A549 (cell line): Measurements from ENCODE around the gene JMJD6. TPM values are rescaled to one million over a fixed set of nuclear protein-coding genes. Genes with fewer than 3 reads are reported as not detected.

ENCODE experiments used
- ATAC-seq, 2 experiments: fragments of 200-7000 bp in 1 of 2; fragments of >200 bp in 1 of 2; cut with Nextera tagmentation in 1 of 2; cut with Tn5 transposase in 1 of 2; 3 replicates each; pipeline versions ENCODE4 v1.8.0 to v1.9.1; 2018 to 2020; ENCODE audit warnings: mild to moderate bottlenecking in 1 of 2, moderate library complexity in 1 of 2
- CTCF ChIA-PET: fragments of 300-600 bp; sonication (Branson Sonifier 250); formaldehyde crosslinking; extraction: SDS; loops from one replicate; lab custom pipeline; 2021; ENCODE audit warnings: antibody characterized with exemption, inconsistent platforms; lab: Yijun Ruan, JAX
- POLR2A ChIA-PET: fragments of 350-600 bp; formaldehyde crosslinking; extraction: SDS; loops from one replicate; lab custom pipeline; 2021; ENCODE audit warnings: antibody characterized with exemption, inconsistent platforms; lab: Yijun Ruan, JAX
- DNase-seq, 2 experiments: peaks; one replicate each; pipeline versions ENCODE4 v3.0.0 to v3.0.0-alpha.2; 2011 to 2016; ENCODE audit warnings: low read depth in 1 of 2, low spot score in 1 of 2
- FAIRE-seq: peaks from 2 replicates; lab custom pipeline; 2011; peaks lifted over from hg19 to GRCh38; lab: Jason Lieb, UNC
- H3K27ac ChIP-seq, 2 experiments: fragments of >200 bp; sonication (Bioruptor Twin); formaldehyde crosslinking; 3 replicates each; pipeline ENCODE4 v1.5.1; 2016 to 2017
- H3K4me1 ChIP-seq: fragments of >200 bp; sonication (Bioruptor Twin); formaldehyde crosslinking; 3 replicates; pipeline ENCODE4 v1.6.1; 2016
- H3K4me2 ChIP-seq: fragments of >200 bp; sonication (Bioruptor Twin); formaldehyde crosslinking; 3 replicates; pipeline ENCODE4 v1.6.1; 2016
- H3K4me3 ChIP-seq: fragments of >200 bp; sonication (Bioruptor Twin); formaldehyde crosslinking; 3 replicates; pipeline ENCODE4 v1.5.1; 2016
- H3K9me3 ChIP-seq: fragments of >200 bp; sonication (Bioruptor Twin); formaldehyde crosslinking; 3 replicates; pipeline ENCODE4 v1.6.1; 2016
- ATOH8 ChIP-seq: fragments of 250-450 bp; sonication (Bioruptor Pico); IDR thresholded peaks from 2 replicates; pipeline ENCODE4 v1.5.0; 2020; ENCODE audit warnings: low read depth, mild to moderate bottlenecking, moderate library complexity
- CBX2 ChIP-seq: fragments of 200-600 bp; sonication (generic); IDR thresholded peaks from 2 replicates; pipeline ENCODE4 v1.6.1; 2016; ENCODE audit warnings: low read depth, mild to moderate bottlenecking, borderline replicate concordance
- CHD2 ChIP-seq: fragments of 150-350 bp; IDR thresholded peaks from 2 replicates; pipeline ENCODE4 v1.6.1; 2014; ENCODE audit warnings: low read length; ENCODE audit not compliant: partially characterized antibody
- CHD4 ChIP-seq: fragments of 200-600 bp; sonication (generic); IDR thresholded peaks from 2 replicates; pipeline ENCODE4 v1.6.1; 2016; ENCODE audit warnings: antibody characterized with exemption, mild to moderate bottlenecking, borderline replicate concordance
- FOSL2 ChIP-seq, 2 experiments: fragments of 450-650 bp in 1 of 2; fragments of >200 bp in 1 of 2; sonication (Bioruptor Twin) in 1 of 2; formaldehyde crosslinking; IDR thresholded peaks; 2 replicates each; pipeline versions ENCODE4 v1.5.0 to v1.6.1; 2016 to 2020; ENCODE audit warnings: mild to moderate bottlenecking in 1 of 2, moderate library complexity in 1 of 2
- GATA3 ChIP-seq: IDR thresholded peaks from 2 replicates; pipeline ENCODE4 v1.6.1; 2012; ENCODE audit warnings: borderline replicate concordance
- HES2 ChIP-seq: fragments of >200 bp; sonication (Bioruptor Twin); formaldehyde crosslinking; IDR thresholded peaks from 2 replicates; pipeline ENCODE4 v1.6.1; 2016
- KDM5A ChIP-seq: fragments of 200-600 bp; sonication (generic); IDR thresholded peaks from 2 replicates; pipeline ENCODE4 v1.6.1; 2016; ENCODE audit warnings: antibody characterized with exemption, mild to moderate bottlenecking
- MAX ChIP-seq: IDR thresholded peaks from 2 replicates; pipeline ENCODE4 v1.6.1; 2012
- MAZ ChIP-seq: fragments of 150-350 bp; IDR thresholded peaks from 2 replicates; pipeline ENCODE4 v1.6.1; 2014; ENCODE audit warnings: antibody characterized with exemption, low read depth, low read length, borderline replicate concordance
- NPAS2 ChIP-seq: fragments of 250-450 bp; sonication (Bioruptor Pico); IDR thresholded peaks from 2 replicates; pipeline ENCODE4 v1.8.0; 2022; ENCODE audit warnings: mild to moderate bottlenecking, moderate library complexity, borderline replicate concordance
- POLR2AphosphoS2 ChIP-seq: conservative IDR thresholded peaks from 2 replicates; pipeline ENCODE4 v1.6.1; 2012; ENCODE audit warnings: low read length, improper control_type of control experiment, inconsistent platforms
- RAD21 ChIP-seq, 2 experiments: fragments of >200 bp in 1 of 2; sonication (Bioruptor Twin) in 1 of 2; formaldehyde crosslinking in 1 of 2; IDR thresholded peaks in 1 of 2; conservative IDR thresholded peaks in 1 of 2; 2 replicates in 1 of 2; 3 replicates in 1 of 2; pipeline ENCODE4 v1.6.1; 2012 to 2018; ENCODE audit warnings: inconsistent platforms in 1 of 2
- RARB ChIP-seq: fragments of 250-450 bp; sonication (Bioruptor Pico); IDR thresholded peaks from 2 replicates; pipeline ENCODE4 v1.8.0; 2021; ENCODE audit warnings: mild to moderate bottlenecking, moderate library complexity
- RNF2 ChIP-seq: fragments of 200-600 bp; sonication (generic); IDR thresholded peaks from 2 replicates; pipeline ENCODE4 v1.6.1; 2016; ENCODE audit warnings: low read depth, mild to moderate bottlenecking, antibody characterized with exemption, moderate library complexity, borderline replicate concordance
- SMC3 ChIP-seq: fragments of >200 bp; sonication (Bioruptor Twin); formaldehyde crosslinking; IDR thresholded peaks from 3 replicates; pipeline ENCODE4 v1.6.1; 2018; ENCODE audit warnings: inconsistent platforms
- TFCP2L1 ChIP-seq: fragments of 250-450 bp; sonication (Bioruptor Pico); IDR thresholded peaks from 2 replicates; pipeline ENCODE4 v1.5.0; 2021; ENCODE audit warnings: mild to moderate bottlenecking
- TP53 ChIP-seq: fragments of 250-450 bp; sonication (Bioruptor Pico); IDR thresholded peaks from 2 replicates; pipeline ENCODE4 v1.5.0; 2021; ENCODE audit warnings: mild to moderate bottlenecking, moderate library complexity
- USF2 ChIP-seq: fragments of 450-650 bp; IDR thresholded peaks from 2 replicates; pipeline ENCODE4 v1.6.1; 2014; ENCODE audit warnings: antibody characterized with exemption
- ZFP36 ChIP-seq: fragments of 450-650 bp; IDR thresholded peaks from 2 replicates; pipeline ENCODE4 v1.6.1; 2014; ENCODE audit warnings: borderline replicate concordance; ENCODE audit not compliant: partially characterized antibody
- ZNF302 ChIP-seq: fragments of 250-450 bp; sonication (Bioruptor Pico); IDR thresholded peaks from 2 replicates; pipeline ENCODE4 v1.9.0; 2021; ENCODE audit warnings: inconsistent platforms, mild to moderate bottlenecking, moderate library complexity
- WGBS: methylation state at CpG from one replicate; pipeline ENCODE4 v1.1.6; 2017; ENCODE audit errors: missing lambda C conversion rate; 5-methylcytosine and 5-hydroxymethylcytosine counted together
- polyA plus RNA-seq, 4 experiments: library from polyadenylated mRNA; depleted of rRNA in 3 of 4; stranded (reverse); fragments of >200 nt; fragmentation: RNase III in 1 of 4; extraction: RNeasy Plus Mini Kit Qiagen cat#74134 plus additional on column Dnase treatment in 1 of 4; gene quantifications; 2 replicates in 3 of 4; 3 replicates in 1 of 4; pipeline ENCODE4 v1.2.3, GENCODE V29; 2011 to 2017
- TF ChIP-seq, protein P1 (sequence below): IDR thresholded peaks from 2 replicates; pipeline ENCODE4 v1.6.1; 2012
- TF ChIP-seq, protein P2 (sequence below): fragments of 200-600 bp; sonication (generic); IDR thresholded peaks from 2 replicates; pipeline ENCODE4 v1.6.1; 2016; ENCODE audit warnings: antibody characterized with exemption, mild to moderate bottlenecking, moderate library complexity

The JMJD6 gene
- polyA plus RNA-seq, 2 of the 4 experiments (the other 2 are of a cell fraction), result 17.5 to 53.3 TPM

DNA sequence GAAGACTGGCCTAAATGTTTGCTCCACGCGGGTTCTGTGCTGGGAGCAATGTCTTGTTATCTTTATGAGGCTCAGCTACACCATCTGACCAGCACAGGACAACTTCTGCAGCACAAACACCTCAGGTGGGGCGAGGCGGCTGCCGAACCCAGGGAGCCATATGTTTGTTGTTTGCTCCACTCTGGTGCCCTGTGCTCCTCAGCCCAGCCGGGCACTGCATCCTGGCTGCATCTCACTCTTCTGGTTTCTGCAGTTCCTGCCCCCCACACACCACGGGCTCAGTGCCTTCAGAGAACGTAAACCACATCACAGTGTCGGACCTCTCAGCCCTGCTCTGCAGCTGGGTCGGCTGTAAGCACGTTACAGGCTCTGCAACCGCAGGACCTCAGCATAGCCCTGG is 48.1 kb downstream of the JMJD6 start:
- no peak for TF ChIP-seq TP53 (CRISPR knock-in tag)
- no peak for TF ChIP-seq ZNF302
- no peaks in the 10 kb centered on the region for H3K4me1 ChIP-seq
- ChIA-PET CTCF (interaction anchor here (1.2 to 4.8 kb wide), 8 partner anchors 10 to 155 kb away, joined by 3 to 23 read pairs (median 4); no protein-coding TSS in a partner anchor), POLR2A (no interaction called here)
- no peak overlapping the region for H3K4me3 ChIP-seq
- WGBS, result 84% methylated on average over 12 of the region's 12 CpGs
- FAIRE-seq (no peak), ATAC-seq (no peak), DNase-seq (no peak)
- no peaks in the 10 kb centered on the region for H3K9me3 ChIP-seq
- H3K27ac ChIP-seq, result no peak overlapping the region
- H3K4me2 ChIP-seq, result no peak overlapping the region

DNA sequence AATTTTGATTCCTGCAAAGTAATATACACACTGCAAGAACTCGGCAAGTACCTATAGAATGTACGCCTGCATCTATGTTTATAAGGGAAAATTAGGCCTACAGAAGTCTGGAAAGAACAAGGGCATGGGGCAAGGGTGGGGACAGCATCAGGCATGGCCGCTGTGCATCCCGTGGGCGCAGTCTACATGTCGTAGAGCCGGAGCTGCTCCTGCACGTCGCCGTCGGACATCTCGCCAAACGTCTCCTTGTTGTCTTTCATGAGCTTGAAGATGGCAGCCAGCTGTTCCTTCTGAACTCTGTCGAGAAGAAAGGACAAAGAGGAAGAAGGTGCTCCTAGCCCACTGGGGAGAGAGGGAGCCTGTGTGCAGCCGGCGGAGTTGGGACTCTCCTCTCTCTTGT is 49.0 kb downstream of the JMJD6 start:
- DNase-seq (no peak), ATAC-seq (no peak), FAIRE-seq (no peak)
- Histone ChIP-seq H3K4me3 (no peak overlapping the region), H3K9me3 (no peaks in the 10 kb centered on the region), H3K27ac (no peak overlapping the region), H3K4me1 (peaks cover 6% of the 10 kb centered on the region; the same call in 2 of the 3 replicates), H3K4me2 (no peak overlapping the region)
- no peak for TF ChIP-seq SMC3
- no peak for TF ChIP-seq NPAS2 (CRISPR knock-in tag)
- TF ChIP-seq ZNF302, result no peak
- no peak for TF ChIP-seq CHD2
- TF ChIP-seq, protein P1, sequence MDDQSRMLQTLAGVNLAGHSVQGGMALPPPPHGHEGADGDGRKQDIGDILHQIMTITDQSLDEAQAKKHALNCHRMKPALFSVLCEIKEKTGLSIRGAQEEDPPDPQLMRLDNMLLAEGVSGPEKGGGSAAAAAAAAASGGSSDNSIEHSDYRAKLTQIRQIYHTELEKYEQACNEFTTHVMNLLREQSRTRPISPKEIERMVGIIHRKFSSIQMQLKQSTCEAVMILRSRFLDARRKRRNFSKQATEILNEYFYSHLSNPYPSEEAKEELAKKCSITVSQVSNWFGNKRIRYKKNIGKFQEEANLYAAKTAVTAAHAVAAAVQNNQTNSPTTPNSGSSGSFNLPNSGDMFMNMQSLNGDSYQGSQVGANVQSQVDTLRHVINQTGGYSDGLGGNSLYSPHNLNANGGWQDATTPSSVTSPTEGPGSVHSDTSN, result no peak
- TF ChIP-seq POLR2AphosphoS2, result no peak
- no peak for TF ChIP-seq USF2
- TF ChIP-seq RNF2, result no peak
- no peak for TF ChIP-seq CBX2
- TF ChIP-seq KDM5A, result no peak
- TF ChIP-seq CHD4, result no peak
- TF ChIP-seq RAD21 (conservative IDR thresholded peaks at IDR 0.05 in 1 of 2, IDR thresholded peaks at IDR 0.05 in 1 of 2), result no peak
- TF ChIP-seq FOSL2 (IDR thresholded peaks at IDR 0.05), result no peak
- no peak for TF ChIP-seq FOSL2 (CRISPR knock-in tag; IDR thresholded peaks at IDR 0.05)
- 89% methylated on average over 16 of the region's 16 CpGs for WGBS
- ChIA-PET CTCF (interaction anchor here (1.1 to 4.8 kb wide), 6 partner anchors 17 to 171 kb away, joined by 3 to 23 read pairs (median 4); no protein-coding TSS in a partner anchor), POLR2A (no interaction called here)

- Histone ChIP-seq H3K4me2 (no peak overlapping the region), H3K9me3 (no peaks in the 10 kb centered on the region), H3K4me3 (no peak overlapping the region), H3K27ac (no peak overlapping the region), H3K4me1 (peaks cover 7% of the 10 kb centered on the region; the same call in 2 of the 3 replicates)
- ATAC-seq (no peak), FAIRE-seq (no peak), DNase-seq (no peak)
- CTCF ChIA-PET, result interaction anchor here (0.8 to 4.8 kb wide), 4 partner anchors 12 to 154 kb away, joined by 3 to 23 read pairs (median 4); no protein-coding TSS in a partner anchor
- TF ChIP-seq ATOH8 (CRISPR knock-in tag) (no peak), HES2 (no peak), CBX2 (no peak), MAZ (no peak), MAX (no peak), KDM5A (no peak), ZFP36 (no peak), TFCP2L1 (CRISPR knock-in tag) (no peak), GATA3 (no peak), FOSL2 (IDR thresholded peaks at IDR 0.05) (no peak), FOSL2 (CRISPR knock-in tag; IDR thresholded peaks at IDR 0.05) (no peak), RARB (CRISPR knock-in tag) (no peak)
- TF ChIP-seq, protein P2, sequence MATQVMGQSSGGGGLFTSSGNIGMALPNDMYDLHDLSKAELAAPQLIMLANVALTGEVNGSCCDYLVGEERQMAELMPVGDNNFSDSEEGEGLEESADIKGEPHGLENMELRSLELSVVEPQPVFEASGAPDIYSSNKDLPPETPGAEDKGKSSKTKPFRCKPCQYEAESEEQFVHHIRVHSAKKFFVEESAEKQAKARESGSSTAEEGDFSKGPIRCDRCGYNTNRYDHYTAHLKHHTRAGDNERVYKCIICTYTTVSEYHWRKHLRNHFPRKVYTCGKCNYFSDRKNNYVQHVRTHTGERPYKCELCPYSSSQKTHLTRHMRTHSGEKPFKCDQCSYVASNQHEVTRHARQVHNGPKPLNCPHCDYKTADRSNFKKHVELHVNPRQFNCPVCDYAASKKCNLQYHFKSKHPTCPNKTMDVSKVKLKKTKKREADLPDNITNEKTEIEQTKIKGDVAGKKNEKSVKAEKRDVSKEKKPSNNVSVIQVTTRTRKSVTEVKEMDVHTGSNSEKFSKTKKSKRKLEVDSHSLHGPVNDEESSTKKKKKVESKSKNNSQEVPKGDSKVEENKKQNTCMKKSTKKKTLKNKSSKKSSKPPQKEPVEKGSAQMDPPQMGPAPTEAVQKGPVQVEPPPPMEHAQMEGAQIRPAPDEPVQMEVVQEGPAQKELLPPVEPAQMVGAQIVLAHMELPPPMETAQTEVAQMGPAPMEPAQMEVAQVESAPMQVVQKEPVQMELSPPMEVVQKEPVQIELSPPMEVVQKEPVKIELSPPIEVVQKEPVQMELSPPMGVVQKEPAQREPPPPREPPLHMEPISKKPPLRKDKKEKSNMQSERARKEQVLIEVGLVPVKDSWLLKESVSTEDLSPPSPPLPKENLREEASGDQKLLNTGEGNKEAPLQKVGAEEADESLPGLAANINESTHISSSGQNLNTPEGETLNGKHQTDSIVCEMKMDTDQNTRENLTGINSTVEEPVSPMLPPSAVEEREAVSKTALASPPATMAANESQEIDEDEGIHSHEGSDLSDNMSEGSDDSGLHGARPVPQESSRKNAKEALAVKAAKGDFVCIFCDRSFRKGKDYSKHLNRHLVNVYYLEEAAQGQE, result no peak
- TF ChIP-seq, protein P1, result no peak
- POLR2A ChIA-PET, result no interaction called here
- 78% methylated on average over 6 of the region's 6 CpGs for WGBS
Measured at GRCh38 chr17:76676629-76677028, 49.8 kb downstream of the JMJD6 start.
